HG03159 (cell line): ENCODE results near the gene SRPK2.
"Not testable (repeated sequence)": the region's sequence is repeated elsewhere in the genome, so short reads cannot be mapped to it uniquely, and the experiment has no call there.

Experiments used
- ATAC-seq: cut with Tn5 transposase; IDR thresholded peaks from one replicate; pipeline ENCODE4 v1.9.1; 2021; ENCODE audit warnings: mild to moderate bottlenecking, moderate library complexity; ENCODE audit not compliant: unreplicated experiment

SRPK2 gene

GRCh38 chr7:105388356-105389087 is at the start of gene SRPK2:
Gene SRPK2, minus strand, starts transcription at chr7:105388921.
- ATAC-seq, result peak; percentile 63

- no peak for ATAC-seq
Observed at GRCh38 chr7:105438254-105438653, 49.5 kb upstream of the SRPK2 start.

GRCh38 chr7:105437356-105437755 is 48.6 kb upstream of the SRPK2 start:
- ATAC-seq, result not testable (repeated sequence)

GRCh38 chr7:105429746-105430612 is 41.3 kb upstream of the SRPK2 start:
- peak; percentile 60 for ATAC-seq

- no peak for ATAC-seq
Observed at GRCh38 chr7:105426606-105427146, 38.0 kb upstream of the SRPK2 start.

- ATAC-seq, result no peak
Observed at GRCh38 chr7:105423987-105424386, 35.3 kb upstream of the SRPK2 start.

- no peak for ATAC-seq
Observed at GRCh38 chr7:105413887-105414437, 25.2 kb upstream of the SRPK2 start.

GRCh38 chr7:105410774-105411173 is 22.1 kb upstream of the SRPK2 start:
- ATAC-seq, result not testable (repeated sequence)

GRCh38 chr7:105409775-105410174 is 21.1 kb upstream of the SRPK2 start:
- ATAC-seq, result not testable (repeated sequence)

GRCh38 chr7:105408791-105409410 is 20.2 kb upstream of the SRPK2 start:
- ATAC-seq, result no peak

- no peak for ATAC-seq
Observed at GRCh38 chr7:105403128-105403527, 14.4 kb upstream of the SRPK2 start.

- ATAC-seq, result no peak
Observed at GRCh38 chr7:105402221-105403095, 13.7 kb upstream of the SRPK2 start.

GRCh38 chr7:105399043-105399725 is 10.5 kb upstream of the SRPK2 start:
- no peak for ATAC-seq

GRCh38 chr7:105396566-105396965 is 7.8 kb upstream of the SRPK2 start:
- ATAC-seq, result no peak

- ATAC-seq, result no peak
Observed at GRCh38 chr7:105391429-105391828, 2.7 kb upstream of the SRPK2 start.

- ATAC-seq, result no peak
Observed at GRCh38 chr7:105389889-105390288, 1.2 kb upstream of the SRPK2 start.

GRCh38 chr7:105389088-105389650 is 448 bp upstream of the SRPK2 start:
- peak; percentile 30 for ATAC-seq

GRCh38 chr7:105387508-105388355 is 989 bp downstream of the SRPK2 start:
- peak; percentile 53 for ATAC-seq
